ENCODE results near the gene PDCD4.

DNA sequence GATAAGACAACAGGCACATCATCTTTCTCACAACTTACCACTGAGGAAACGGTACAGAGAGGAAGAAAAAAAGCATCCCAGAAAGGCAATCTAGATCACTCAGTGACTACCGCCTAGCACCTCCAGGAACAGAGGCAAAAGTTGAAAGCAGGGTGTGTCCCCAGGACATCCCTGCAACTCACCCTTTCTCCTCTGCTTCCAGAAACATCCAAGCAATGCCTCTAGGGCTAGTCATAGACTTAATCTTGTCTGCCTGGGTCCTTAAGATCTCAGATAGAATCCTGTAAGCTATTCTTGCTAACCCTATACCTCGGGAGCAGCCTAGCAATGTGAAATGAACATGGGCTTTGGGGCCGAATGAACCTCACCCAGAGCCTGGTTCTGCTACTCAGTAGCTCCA is 18.8 kb upstream of the PDCD4 start:
- TF ChIP-seq, protein P1, sequence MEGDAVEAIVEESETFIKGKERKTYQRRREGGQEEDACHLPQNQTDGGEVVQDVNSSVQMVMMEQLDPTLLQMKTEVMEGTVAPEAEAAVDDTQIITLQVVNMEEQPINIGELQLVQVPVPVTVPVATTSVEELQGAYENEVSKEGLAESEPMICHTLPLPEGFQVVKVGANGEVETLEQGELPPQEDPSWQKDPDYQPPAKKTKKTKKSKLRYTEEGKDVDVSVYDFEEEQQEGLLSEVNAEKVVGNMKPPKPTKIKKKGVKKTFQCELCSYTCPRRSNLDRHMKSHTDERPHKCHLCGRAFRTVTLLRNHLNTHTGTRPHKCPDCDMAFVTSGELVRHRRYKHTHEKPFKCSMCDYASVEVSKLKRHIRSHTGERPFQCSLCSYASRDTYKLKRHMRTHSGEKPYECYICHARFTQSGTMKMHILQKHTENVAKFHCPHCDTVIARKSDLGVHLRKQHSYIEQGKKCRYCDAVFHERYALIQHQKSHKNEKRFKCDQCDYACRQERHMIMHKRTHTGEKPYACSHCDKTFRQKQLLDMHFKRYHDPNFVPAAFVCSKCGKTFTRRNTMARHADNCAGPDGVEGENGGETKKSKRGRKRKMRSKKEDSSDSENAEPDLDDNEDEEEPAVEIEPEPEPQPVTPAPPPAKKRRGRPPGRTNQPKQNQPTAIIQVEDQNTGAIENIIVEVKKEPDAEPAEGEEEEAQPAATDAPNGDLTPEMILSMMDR (IDR thresholded peaks at IDR 0.05), result no peak
- no peak for TF ChIP-seq POLR2AphosphoS5 (IDR thresholded peaks at IDR 0.05)
- TF ChIP-seq POLR2A (IDR thresholded peaks at IDR 0.05), result no peak

Measured in upper lobe of left lung (tissue), 4 donors.